ENCODE data around the gene MTHFD1. TPM values are rescaled to one million over a fixed set of nuclear protein-coding genes. Genes with fewer than 3 reads are reported as not detected.

MTHFD1 gene
- total RNA-seq, 4 donors from 2014 or later: 33.3 to 39.9 (median 35.8) TPM

DNA sequence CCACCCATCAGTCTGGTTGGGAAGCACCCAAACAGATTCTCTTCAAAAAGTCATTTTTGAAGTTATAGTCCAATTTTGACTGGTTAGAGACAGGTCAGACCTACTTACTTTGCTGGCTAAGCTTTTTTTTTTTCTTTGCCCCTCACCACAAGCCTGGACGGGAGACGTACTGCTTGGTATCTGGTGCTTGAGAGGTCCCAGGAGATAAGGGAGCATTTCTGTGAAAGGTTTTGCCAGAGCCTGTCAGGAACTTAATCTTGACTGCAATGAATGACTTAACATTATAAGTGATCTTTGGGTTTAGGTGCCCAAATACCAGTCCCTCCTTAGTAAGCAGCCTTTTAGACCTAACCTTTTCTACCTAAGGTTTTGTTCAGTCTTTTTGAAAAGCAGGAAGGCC lies 6.3 kb downstream of the MTHFD1 start:
- Histone ChIP-seq H3K9me3 (no peaks in the 10 kb centered on the region), H3K27me3 (no peaks in the 10 kb centered on the region), H3K4me3 (no peak overlapping the region), H3K27ac (replicated peaks in 1 of 4) (no peak overlapping the region), H3K4me1 (peaks cover 7 to 17% (median 12%) of the 10 kb centered on the region in 4 donors), H3K36me3 (peaks cover 0 to 13% (median 4%) of the 10 kb centered on the region in 4 donors)
- intact Hi-C loops (cut with DNase I): no loop called here
- DNase-seq (ENCODE audit: extremely low spot score): no peak
- WGBS: 94% methylated on average over 2 of the region's 2 CpGs
- no peak for TF ChIP-seq EP300 (IDR thresholded peaks at IDR 0.05)
- TF ChIP-seq POLR2A (IDR thresholded peaks at IDR 0.05; ENCODE audit: low read depth): no peak
- TF ChIP-seq, protein P1, sequence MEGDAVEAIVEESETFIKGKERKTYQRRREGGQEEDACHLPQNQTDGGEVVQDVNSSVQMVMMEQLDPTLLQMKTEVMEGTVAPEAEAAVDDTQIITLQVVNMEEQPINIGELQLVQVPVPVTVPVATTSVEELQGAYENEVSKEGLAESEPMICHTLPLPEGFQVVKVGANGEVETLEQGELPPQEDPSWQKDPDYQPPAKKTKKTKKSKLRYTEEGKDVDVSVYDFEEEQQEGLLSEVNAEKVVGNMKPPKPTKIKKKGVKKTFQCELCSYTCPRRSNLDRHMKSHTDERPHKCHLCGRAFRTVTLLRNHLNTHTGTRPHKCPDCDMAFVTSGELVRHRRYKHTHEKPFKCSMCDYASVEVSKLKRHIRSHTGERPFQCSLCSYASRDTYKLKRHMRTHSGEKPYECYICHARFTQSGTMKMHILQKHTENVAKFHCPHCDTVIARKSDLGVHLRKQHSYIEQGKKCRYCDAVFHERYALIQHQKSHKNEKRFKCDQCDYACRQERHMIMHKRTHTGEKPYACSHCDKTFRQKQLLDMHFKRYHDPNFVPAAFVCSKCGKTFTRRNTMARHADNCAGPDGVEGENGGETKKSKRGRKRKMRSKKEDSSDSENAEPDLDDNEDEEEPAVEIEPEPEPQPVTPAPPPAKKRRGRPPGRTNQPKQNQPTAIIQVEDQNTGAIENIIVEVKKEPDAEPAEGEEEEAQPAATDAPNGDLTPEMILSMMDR (IDR thresholded peaks at IDR 0.05): no peak
- TF ChIP-seq POLR2AphosphoS5 (IDR thresholded peaks at IDR 0.05): no peak

DNA sequence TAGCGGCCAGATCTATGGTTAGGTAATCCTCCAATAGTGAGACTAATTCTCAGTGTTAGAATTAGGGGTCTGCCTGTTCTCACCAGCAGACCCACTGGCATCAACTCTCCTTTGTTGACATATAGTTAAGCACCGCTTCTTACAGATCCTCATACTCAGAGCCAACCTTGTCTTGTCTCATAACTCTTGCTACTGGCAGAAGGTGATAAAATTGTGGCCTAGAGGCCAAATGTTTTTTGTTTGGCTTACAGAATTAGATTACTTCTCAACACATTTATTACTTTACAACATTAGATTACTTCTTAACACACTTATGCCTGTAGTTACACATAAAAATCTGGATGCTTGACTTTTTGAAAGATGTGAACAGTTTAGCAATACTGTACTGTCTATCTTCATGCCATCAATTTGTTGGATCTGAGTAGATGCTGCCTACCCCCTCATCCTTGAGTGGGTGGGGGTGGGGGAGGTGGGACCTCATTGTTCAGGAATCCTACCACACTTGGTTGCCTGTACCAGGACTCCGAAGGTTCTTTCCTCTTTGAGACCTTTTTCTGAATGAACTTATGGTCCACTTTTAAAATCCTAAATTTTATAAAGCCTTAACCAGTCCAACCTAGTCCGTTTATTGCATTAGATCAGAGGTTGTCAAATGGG lies 7.0 kb downstream of the MTHFD1 start:
- TF ChIP-seq POLR2AphosphoS5 (IDR thresholded peaks at IDR 0.05) (no peak), POLR2A (IDR thresholded peaks at IDR 0.05; ENCODE audit: low read depth) (no peak), EP300 (IDR thresholded peaks at IDR 0.05) (no peak)
- TF ChIP-seq, protein P1 (IDR thresholded peaks at IDR 0.05): no peak
- no peak for DNase-seq (ENCODE audit: extremely low spot score)
- no peak overlapping the region for H3K4me3 ChIP-seq
- WGBS: 90% methylated on average over 4 of the region's 4 CpGs
- no peak overlapping the region for H3K27ac ChIP-seq (replicated peaks in 1 of 4)
- intact Hi-C loops (cut with DNase I): no loop called here
- H3K36me3 ChIP-seq: peaks cover 0 to 13% (median 4%) of the 10 kb centered on the region in 4 donors
- peaks cover 3 to 10% (median 5%) of the 10 kb centered on the region in 4 donors for H3K4me1 ChIP-seq
- no peaks in the 10 kb centered on the region for H3K9me3 ChIP-seq
- H3K27me3 ChIP-seq: no peaks in the 10 kb centered on the region

DNA sequence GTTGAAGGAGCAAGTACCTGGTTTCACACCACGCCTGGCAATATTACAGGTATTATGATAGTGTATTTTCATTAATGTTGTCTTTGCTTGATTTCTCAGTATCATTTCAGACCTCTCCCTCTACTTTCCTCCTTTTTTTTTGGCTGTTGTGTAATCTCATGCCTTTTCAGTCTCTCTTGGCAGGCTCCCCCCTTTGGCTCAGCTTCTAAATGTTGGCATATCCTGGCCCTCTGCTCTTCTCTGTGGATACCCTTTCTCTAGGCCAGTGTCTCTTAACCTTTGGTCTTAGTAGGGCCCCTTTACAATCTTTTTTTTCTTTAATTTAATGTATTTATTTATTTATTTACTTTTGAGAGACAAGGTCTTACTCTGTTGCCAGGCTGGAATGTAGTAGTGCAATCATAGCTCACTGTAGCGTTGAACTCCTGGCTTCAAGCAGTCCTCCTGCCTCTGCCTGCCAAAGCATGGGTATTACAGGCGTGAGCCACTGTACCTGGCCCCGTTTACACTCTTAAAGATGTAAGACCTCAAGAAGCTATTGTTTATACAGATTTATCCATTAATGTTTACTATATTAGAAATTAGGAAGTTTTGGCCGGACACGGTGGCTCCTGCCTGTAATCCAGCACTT lies 12.8 kb downstream of the MTHFD1 start:
- no peak overlapping the region for H3K4me3 ChIP-seq
- no peaks in the 10 kb centered on the region for H3K9me3 ChIP-seq
- peaks cover 0 to 34% (median 8%) of the 10 kb centered on the region in 4 donors for H3K36me3 ChIP-seq
- H3K27ac ChIP-seq (replicated peaks in 1 of 4): no peak overlapping the region
- WGBS: 90% methylated on average over 6 of the region's 6 CpGs
- no peak for TF ChIP-seq POLR2AphosphoS5 (IDR thresholded peaks at IDR 0.05)
- TF ChIP-seq POLR2A (IDR thresholded peaks at IDR 0.05; ENCODE audit: low read depth): no peak
- no peak for DNase-seq (ENCODE audit: extremely low spot score)
- H3K27me3 ChIP-seq: no peaks in the 10 kb centered on the region
- peaks cover 0 to 5% (median 0%) of the 10 kb centered on the region in 4 donors for H3K4me1 ChIP-seq
- intact Hi-C loops (cut with DNase I): no loop called here

DNA sequence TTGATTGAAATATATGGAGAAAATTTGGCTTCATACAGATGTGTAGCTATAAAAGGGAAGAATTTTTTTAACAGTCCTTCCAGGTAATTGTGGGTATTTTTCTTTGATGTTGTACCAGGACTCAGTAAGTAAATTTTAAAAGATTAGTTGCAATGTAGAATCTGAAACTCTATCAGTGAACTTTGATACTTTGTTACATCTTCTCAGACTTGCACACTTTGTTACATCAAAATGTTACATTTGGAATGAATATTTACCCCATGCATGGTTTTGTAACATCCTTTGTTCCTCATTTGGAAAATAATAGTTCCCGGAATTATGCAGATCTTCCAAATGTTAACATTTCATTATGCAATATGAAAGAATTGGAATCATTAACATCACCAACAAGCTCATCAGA lies 13.8 kb downstream of the MTHFD1 start:
- 91% methylated on average over 1 of the region's 1 CpG for WGBS
- Histone ChIP-seq H3K4me3 (no peak overlapping the region), H3K9me3 (no peaks in the 10 kb centered on the region), H3K27me3 (no peaks in the 10 kb centered on the region), H3K36me3 (peaks cover 0 to 34% (median 8%) of the 10 kb centered on the region in 4 donors), H3K4me1 (peaks cover 0 to 5% (median 0%) of the 10 kb centered on the region in 4 donors), H3K27ac (replicated peaks in 1 of 4) (no peak overlapping the region)
- intact Hi-C loops (cut with DNase I): no loop called here
- TF ChIP-seq POLR2AphosphoS5 (IDR thresholded peaks at IDR 0.05) (no peak), POLR2A (IDR thresholded peaks at IDR 0.05; ENCODE audit: low read depth) (no peak), EP300 (IDR thresholded peaks at IDR 0.05) (no peak)
- TF ChIP-seq, protein P1 (IDR thresholded peaks at IDR 0.05): no peak
- DNase-seq (ENCODE audit: extremely low spot score): no peak

DNA sequence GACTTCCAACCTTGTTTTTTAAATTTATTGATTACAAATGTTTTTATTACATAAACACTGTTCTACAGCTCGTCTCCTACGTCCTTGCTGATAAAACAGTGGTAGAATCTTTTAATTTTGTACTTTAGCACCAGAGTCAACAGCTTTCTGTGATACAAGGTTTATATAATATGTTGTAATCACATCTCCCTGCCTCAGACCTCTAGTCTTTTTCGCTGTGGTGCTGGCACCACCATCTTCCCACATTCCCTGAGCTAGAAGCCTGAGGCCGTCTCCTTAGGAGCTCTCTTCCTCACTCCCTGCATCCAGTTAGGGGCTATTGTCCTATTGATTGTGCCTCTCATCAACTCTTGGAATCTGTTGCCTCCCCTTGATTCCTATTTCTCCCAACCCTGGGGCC lies 17.1 kb downstream of the MTHFD1 start:
- no peak overlapping the region for H3K27ac ChIP-seq (replicated peaks in 1 of 4)
- TF ChIP-seq, protein P1 (IDR thresholded peaks at IDR 0.05): no peak
- TF ChIP-seq POLR2A (IDR thresholded peaks at IDR 0.05; ENCODE audit: low read depth) (no peak), EP300 (IDR thresholded peaks at IDR 0.05) (no peak), POLR2AphosphoS5 (IDR thresholded peaks at IDR 0.05) (no peak)
- no peaks in the 10 kb centered on the region for H3K9me3 ChIP-seq
- H3K4me3 ChIP-seq: no peak overlapping the region
- H3K36me3 ChIP-seq: peaks cover 0 to 36% (median 8%) of the 10 kb centered on the region in 4 donors
- H3K27me3 ChIP-seq: no peaks in the 10 kb centered on the region
- H3K4me1 ChIP-seq: peaks cover 0 to 5% (median 0%) of the 10 kb centered on the region in 4 donors
- intact Hi-C loops (cut with DNase I): no loop called here
- WGBS: 95% methylated on average over 4 of the region's 4 CpGs
- no peak for DNase-seq (ENCODE audit: extremely low spot score)
